Ovary (tissue), 3 donors: Measurements from ENCODE around the gene PTPRN2.

Experiments used
- POLR2A ChIP-seq: fragments of 450-650 bp; IDR thresholded peaks from one replicate; pipeline ENCODE4 v1.6.1; 2017; ENCODE audit warnings: antibody characterized with exemption, mild to moderate bottlenecking, moderate library complexity
- TF ChIP-seq, protein P1 (sequence below), 3 donors: fragments of 450-650 bp in 2 of 3; fragments of 200-600 bp in 1 of 3; IDR thresholded peaks; one replicate each; pipeline versions ENCODE4 v1.5.1 to v1.8.0; 2016 to 2022; ENCODE audit warnings: antibody characterized with exemption in 3 of 3, mild to moderate bottlenecking in 1 of 3
- donor health status: DM: no; HTN: no; CAD: no.

DNA sequence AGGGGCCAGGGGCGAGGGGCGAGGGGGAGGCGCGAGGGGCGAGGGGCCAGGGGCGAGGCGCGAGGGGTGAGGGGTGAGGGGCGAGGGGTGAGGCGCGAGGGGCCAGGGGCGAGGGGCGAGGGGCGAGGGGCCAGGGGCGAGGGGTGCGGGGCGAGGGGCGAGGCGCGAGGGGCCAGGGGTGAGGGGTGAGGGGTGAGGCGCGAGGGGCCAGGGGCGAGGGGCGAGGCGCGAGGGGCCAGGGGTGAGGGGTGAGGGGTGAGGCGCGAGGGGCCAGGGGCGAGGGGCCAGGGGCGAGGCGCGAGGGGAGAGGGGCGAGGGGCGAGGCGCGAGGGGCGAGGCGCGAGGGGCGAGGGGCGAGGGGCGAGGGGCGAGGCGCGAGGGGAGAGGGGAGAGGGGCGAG, 192.3 kb downstream of the PTPRN2 start:
- TF ChIP-seq, protein P1, sequence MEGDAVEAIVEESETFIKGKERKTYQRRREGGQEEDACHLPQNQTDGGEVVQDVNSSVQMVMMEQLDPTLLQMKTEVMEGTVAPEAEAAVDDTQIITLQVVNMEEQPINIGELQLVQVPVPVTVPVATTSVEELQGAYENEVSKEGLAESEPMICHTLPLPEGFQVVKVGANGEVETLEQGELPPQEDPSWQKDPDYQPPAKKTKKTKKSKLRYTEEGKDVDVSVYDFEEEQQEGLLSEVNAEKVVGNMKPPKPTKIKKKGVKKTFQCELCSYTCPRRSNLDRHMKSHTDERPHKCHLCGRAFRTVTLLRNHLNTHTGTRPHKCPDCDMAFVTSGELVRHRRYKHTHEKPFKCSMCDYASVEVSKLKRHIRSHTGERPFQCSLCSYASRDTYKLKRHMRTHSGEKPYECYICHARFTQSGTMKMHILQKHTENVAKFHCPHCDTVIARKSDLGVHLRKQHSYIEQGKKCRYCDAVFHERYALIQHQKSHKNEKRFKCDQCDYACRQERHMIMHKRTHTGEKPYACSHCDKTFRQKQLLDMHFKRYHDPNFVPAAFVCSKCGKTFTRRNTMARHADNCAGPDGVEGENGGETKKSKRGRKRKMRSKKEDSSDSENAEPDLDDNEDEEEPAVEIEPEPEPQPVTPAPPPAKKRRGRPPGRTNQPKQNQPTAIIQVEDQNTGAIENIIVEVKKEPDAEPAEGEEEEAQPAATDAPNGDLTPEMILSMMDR (IDR thresholded peaks at IDR 0.05), result no peak
- TF ChIP-seq POLR2A, result no peak
